H9 (cell line): ENCODE results near the gene DNAJB4. TPM values are rescaled to one million over a fixed set of nuclear protein-coding genes. Genes with fewer than 3 reads are reported as not detected.
A peak's percentile ranks its signal among the peaks of the same experiment; 100 is the strongest.

Experiments
- DNase-seq: peaks from one replicate; pipeline ENCODE4 v3.0.0-alpha.2; 2017
- H2AFZ ChIP-seq: one replicate; pipeline ENCODE4 v1.6.1; 2013; ENCODE audit warnings: mild to moderate bottlenecking, low read length, control low read depth, moderate library complexity
- H2AK5ac ChIP-seq: 2 replicates; pipeline ENCODE4 v1.6.1; 2013; ENCODE audit warnings: low read length, control low read depth, mixed read lengths; ENCODE audit not compliant: insufficient read length
- H2BK120ac ChIP-seq: one replicate; pipeline ENCODE4 v1.6.1; 2013; ENCODE audit warnings: low read depth, mild to moderate bottlenecking, low read length, control low read depth, inconsistent platforms; ENCODE audit not compliant: poor library complexity, severe bottlenecking
- H2BK12ac ChIP-seq: 2 replicates; pipeline ENCODE4 v1.6.1; 2013; ENCODE audit warnings: low read length, control low read depth, mixed read lengths, low read depth; ENCODE audit not compliant: insufficient read length
- H2BK15ac ChIP-seq: 2 replicates; pipeline ENCODE4 v1.6.1; 2013; ENCODE audit warnings: low read depth, low read length, control low read depth
- H2BK20ac ChIP-seq: one replicate; pipeline ENCODE4 v1.6.1; 2013; ENCODE audit warnings: low read depth, mild to moderate bottlenecking, low read length, control low read depth, inconsistent platforms; ENCODE audit not compliant: poor library complexity, severe bottlenecking
- H2BK5ac ChIP-seq: 2 replicates; pipeline ENCODE4 v1.6.1; 2013; ENCODE audit warnings: low read length, control low read depth, mixed read lengths; ENCODE audit not compliant: insufficient read length
- H3K14ac ChIP-seq: 2 replicates; pipeline ENCODE4 v1.6.1; 2013; ENCODE audit warnings: low read length, control low read depth; ENCODE audit not compliant: insufficient read depth
- H3K18ac ChIP-seq: 2 replicates; pipeline ENCODE4 v1.6.1; 2013; ENCODE audit warnings: low read depth, mild to moderate bottlenecking, mixed read lengths, low read length, control low read depth; ENCODE audit not compliant: insufficient read length
- H3K23ac ChIP-seq: 2 replicates; pipeline ENCODE4 v1.6.1; 2013; ENCODE audit warnings: low read length, control low read depth, mixed read lengths, low read depth; ENCODE audit not compliant: insufficient read length
- H3K23me2 ChIP-seq: 2 replicates; pipeline ENCODE4 v1.6.1; 2013; ENCODE audit warnings: low read depth, mild to moderate bottlenecking, mixed read lengths, low read length, control low read depth; ENCODE audit not compliant: insufficient read length, poor library complexity, severe bottlenecking
- H3K27ac ChIP-seq: 2 replicates; pipeline ENCODE4 v1.5.1; 2013; ENCODE audit warnings: low read length, control low read depth, mixed read lengths, low read depth; ENCODE audit not compliant: insufficient read length
- H3K27me3 ChIP-seq: 2 replicates; pipeline ENCODE4 v1.6.1; 2013; ENCODE audit warnings: low read length, control low read depth, inconsistent platforms; ENCODE audit not compliant: insufficient read depth
- H3K4ac ChIP-seq: 2 replicates; pipeline ENCODE4 v1.6.1; 2013; ENCODE audit warnings: low read depth, mild to moderate bottlenecking, control low read depth, inconsistent platforms, low read length, moderate library complexity
- H3K4me1 ChIP-seq: 2 replicates; pipeline ENCODE4 v1.6.1; 2013; ENCODE audit warnings: low read length, control low read depth, inconsistent platforms; ENCODE audit not compliant: insufficient read depth
- H3K4me2 ChIP-seq: 2 replicates; pipeline ENCODE4 v1.6.1; 2013; ENCODE audit warnings: low read length, control low read depth, mixed read lengths; ENCODE audit not compliant: insufficient read length, insufficient read depth
- H3K56ac ChIP-seq: 2 replicates; pipeline ENCODE4 v1.6.1; 2013; ENCODE audit warnings: low read depth, mild to moderate bottlenecking, mixed read lengths, low read length, control low read depth; ENCODE audit not compliant: insufficient read length
- H3K79me1 ChIP-seq: 2 replicates; pipeline ENCODE4 v1.6.1; 2013; ENCODE audit warnings: low read depth, mild to moderate bottlenecking, moderate library complexity, low read length, control low read depth, inconsistent platforms; ENCODE audit not compliant: insufficient read depth, poor library complexity, severe bottlenecking
- H3K79me2 ChIP-seq: 2 replicates; pipeline ENCODE4 v1.6.1; 2013; ENCODE audit warnings: low read length, control low read depth, inconsistent platforms; ENCODE audit not compliant: insufficient read depth
- H3K9ac ChIP-seq: 2 replicates; pipeline ENCODE4 v1.6.1; 2013; ENCODE audit warnings: low read length, control low read depth, mixed read lengths; ENCODE audit not compliant: insufficient read length; ENCODE audit errors: extremely low read depth
- H3K9me3 ChIP-seq: one replicate; pipeline ENCODE4 v1.6.1; 2013; ENCODE audit warnings: low read depth, low read length, inconsistent platforms; ENCODE audit not compliant: control insufficient read depth
- H3T11ph ChIP-seq: one replicate; pipeline ENCODE4 v1.6.1; 2013; ENCODE audit warnings: mild to moderate bottlenecking, low read length, control low read depth, inconsistent platforms
- H4K20me1 ChIP-seq: one replicate; pipeline ENCODE4 v1.6.1; 2013; ENCODE audit not compliant: control insufficient read depth, insufficient read length, insufficient read depth
- H4K5ac ChIP-seq: 2 replicates; pipeline ENCODE4 v1.6.1; 2013; ENCODE audit warnings: low read depth, mild to moderate bottlenecking, mixed read lengths, low read length, control low read depth; ENCODE audit not compliant: insufficient read length
- H4K8ac ChIP-seq: replicated peaks from 2 replicates; pipeline ENCODE4 v1.6.1; 2013; ENCODE audit warnings: low read length, control low read depth, mixed read lengths, low read depth; ENCODE audit not compliant: insufficient read length
- H4K91ac ChIP-seq: 2 replicates; pipeline ENCODE4 v1.6.1; 2013; ENCODE audit warnings: low read depth, mild to moderate bottlenecking, moderate library complexity, mixed read lengths, low read length, control low read depth; ENCODE audit not compliant: insufficient read length
- H3K27ac Mint-ChIP-seq, 3 experiments: 2 replicates in 2 of 3; 3 replicates in 1 of 3; pipeline ENCODE4 v1.8.0; 2020 to 2021; ENCODE audit warnings: mixed read lengths in 3 of 3, mild to moderate bottlenecking in 1 of 3, moderate library complexity in 1 of 3
- H3K27me3 Mint-ChIP-seq: 2 replicates; pipeline ENCODE4 v1.8.0; 2021; ENCODE audit warnings: low read depth, mild to moderate bottlenecking, moderate library complexity, mixed read lengths
- H3K36me3 Mint-ChIP-seq, 3 experiments: 2 replicates in 2 of 3; 3 replicates in 1 of 3; pipeline ENCODE4 v1.8.0; 2020 to 2021; ENCODE audit warnings: low read depth in 3 of 3, mixed read lengths in 3 of 3; ENCODE audit not compliant: insufficient read depth in 1 of 3
- H3K4me1 Mint-ChIP-seq, 2 experiments: 2 replicates each; pipeline ENCODE4 v1.8.0; 2020; ENCODE audit warnings: mixed read lengths in 2 of 2
- H3K4me3 Mint-ChIP-seq, 2 experiments: 2 replicates in 1 of 2; 3 replicates in 1 of 2; pipeline ENCODE4 v1.8.0; 2020 to 2021; ENCODE audit warnings: mild to moderate bottlenecking in 2 of 2, mixed read lengths in 2 of 2, moderate library complexity in 1 of 2
- H3K9me3 Mint-ChIP-seq, 2 experiments: 2 replicates in 1 of 2; 3 replicates in 1 of 2; pipeline ENCODE4 v1.8.0; 2020; ENCODE audit warnings: mild to moderate bottlenecking in 2 of 2, mixed read lengths in 2 of 2, moderate library complexity in 1 of 2
- CTCF ChIP-seq: fragments of 200-600 bp; sonication (generic); conservative IDR thresholded peaks from 3 replicates; pipeline ENCODE4 v1.8.0; 2021; ENCODE audit warnings: antibody characterized with exemption, mild to moderate bottlenecking
- WGBS: extraction: QIAGEN DNeasy Blood & Tissue Kit; methylation state at CpG from one replicate; pipeline ENCODE4 v1.1.7; 2013; ENCODE audit warnings: missing lambda C conversion rate, low lambda C conversion rate, mixed read lengths; ENCODE audit not compliant: insufficient read length; ENCODE audit errors: extremely low coverage; 5-methylcytosine and 5-hydroxymethylcytosine counted together
- total RNA-seq: library from RNA; stranded (reverse); gene quantifications from 2 replicates; pipeline ENCODE4 v1.2.1, GENCODE V29; 2021

Gene DNAJB4
- total RNA-seq, 1 experiment from 2014 or later, result 8.1 TPM

- no peak for TF ChIP-seq CTCF
- Histone ChIP-seq H3T11ph (no peak overlapping the region), H3K9ac (peak overlapping the region; percentile 100), H3K9me3 (no peaks in the 10 kb centered on the region), H4K5ac (peak overlapping the region; percentile 99), H3K27ac (peak overlapping the region; percentile 87), H3K14ac (no peak overlapping the region; the same call in 1 of the 2 replicates), H2BK20ac (no peak overlapping the region), H3K79me2 (peaks cover 55% of the 10 kb centered on the region; the same call in 1 of the 2 replicates), H3K23ac (no peak overlapping the region), H3K56ac (peak overlapping the region; percentile 99), H2AK5ac (peak overlapping the region; percentile 86), H3K4me2 (peak overlapping the region; percentile 86), H3K79me1 (no peaks in the 10 kb centered on the region), H2BK120ac (no peak overlapping the region), H3K27me3 (no peaks in the 10 kb centered on the region), H2BK15ac (no peak overlapping the region), H2BK5ac (no peak overlapping the region), H3K4me1 (no peaks in the 10 kb centered on the region; the same call in 1 of the 2 replicates), H3K18ac (no peak overlapping the region), H3K4ac (no peak overlapping the region), H2AFZ (no peak overlapping the region), H4K20me1 (no peaks in the 10 kb centered on the region), H4K91ac (no peak overlapping the region), H2BK12ac (no peak overlapping the region), H4K8ac (peak overlapping the region; percentile 99), H3K23me2 (peaks cover 6% of the 10 kb centered on the region)
- no peak overlapping the region for H3K27ac Mint-ChIP-seq
- no CpG with 5 or more reads among the region's 5 CpGs for WGBS
- H3K36me3 Mint-ChIP-seq, result peaks cover 15 to 22% (median 22%) of the 10 kb centered on the region in 3 experiments
- no peak for DNase-seq
- no peaks in the 10 kb centered on the region for H3K27me3 Mint-ChIP-seq
- H3K9me3 Mint-ChIP-seq, result no peaks in the 10 kb centered on the region
- H3K4me3 Mint-ChIP-seq, result no peak overlapping the region
- peaks cover 40 to 46% of the 10 kb centered on the region in 2 experiments for H3K4me1 Mint-ChIP-seq
Measured at GRCh38 chr1:77977989-77978292, 26.8 kb upstream of the DNAJB4 start.
